ENCODE measurements around the gene NRG4. TPM values are rescaled to one million over a fixed set of nuclear protein-coding genes. Genes with fewer than 3 reads are reported as not detected.

Gene NRG4
- total RNA-seq, 1 donor from 2014 or later: 1.2 TPM

DNA sequence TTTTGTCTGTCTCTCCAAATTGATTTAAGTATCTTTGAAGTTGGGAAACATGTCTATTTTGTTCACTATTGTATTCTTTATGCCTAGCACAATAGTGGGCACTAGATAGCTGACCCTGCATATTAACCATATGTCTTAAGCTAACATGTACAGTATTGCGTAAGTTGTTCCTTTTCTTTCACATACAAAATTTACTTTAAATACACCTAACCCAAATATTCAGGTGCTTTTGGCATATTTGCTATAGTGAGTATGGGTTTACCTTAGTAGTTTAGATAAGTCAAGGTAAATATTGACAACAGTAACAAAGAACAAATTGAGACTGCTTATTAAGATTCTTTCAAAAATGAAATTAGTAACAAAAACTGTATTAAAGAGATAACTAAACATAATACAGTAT is 50.9 kb downstream of the NRG4 start:
- intact Hi-C loops (cut with DNase I): no loop called here
- DNase-seq: no peak
- H3K36me3 ChIP-seq: no peaks in the 10 kb centered on the region
- peaks cover 7% of the 10 kb centered on the region for H3K27me3 ChIP-seq
- no peaks in the 10 kb centered on the region for H3K9me3 ChIP-seq
- H3K4me1 ChIP-seq: no peaks in the 10 kb centered on the region
- no peak overlapping the region for H3K27ac ChIP-seq
- TF ChIP-seq, protein P1, sequence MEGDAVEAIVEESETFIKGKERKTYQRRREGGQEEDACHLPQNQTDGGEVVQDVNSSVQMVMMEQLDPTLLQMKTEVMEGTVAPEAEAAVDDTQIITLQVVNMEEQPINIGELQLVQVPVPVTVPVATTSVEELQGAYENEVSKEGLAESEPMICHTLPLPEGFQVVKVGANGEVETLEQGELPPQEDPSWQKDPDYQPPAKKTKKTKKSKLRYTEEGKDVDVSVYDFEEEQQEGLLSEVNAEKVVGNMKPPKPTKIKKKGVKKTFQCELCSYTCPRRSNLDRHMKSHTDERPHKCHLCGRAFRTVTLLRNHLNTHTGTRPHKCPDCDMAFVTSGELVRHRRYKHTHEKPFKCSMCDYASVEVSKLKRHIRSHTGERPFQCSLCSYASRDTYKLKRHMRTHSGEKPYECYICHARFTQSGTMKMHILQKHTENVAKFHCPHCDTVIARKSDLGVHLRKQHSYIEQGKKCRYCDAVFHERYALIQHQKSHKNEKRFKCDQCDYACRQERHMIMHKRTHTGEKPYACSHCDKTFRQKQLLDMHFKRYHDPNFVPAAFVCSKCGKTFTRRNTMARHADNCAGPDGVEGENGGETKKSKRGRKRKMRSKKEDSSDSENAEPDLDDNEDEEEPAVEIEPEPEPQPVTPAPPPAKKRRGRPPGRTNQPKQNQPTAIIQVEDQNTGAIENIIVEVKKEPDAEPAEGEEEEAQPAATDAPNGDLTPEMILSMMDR (IDR thresholded peaks at IDR 0.05): no peak
- no peak for ATAC-seq
- H3K4me3 ChIP-seq: no peak overlapping the region

GRCh38 chr15:75955720-75956119 is 56.5 kb downstream of the NRG4 start:
- Histone ChIP-seq H3K27ac (no peak overlapping the region), H3K4me3 (no peak overlapping the region), H3K9me3 (no peaks in the 10 kb centered on the region), H3K4me1 (no peaks in the 10 kb centered on the region), H3K36me3 (no peaks in the 10 kb centered on the region), H3K27me3 (peaks cover 12% of the 10 kb centered on the region)
- ATAC-seq (no peak), DNase-seq (no peak)
- TF ChIP-seq, protein P1 (IDR thresholded peaks at IDR 0.05): no peak
- intact Hi-C loops (cut with DNase I): no loop called here

- peaks cover 9% of the 10 kb centered on the region for H3K27me3 ChIP-seq
- no peaks in the 10 kb centered on the region for H3K36me3 ChIP-seq
- ATAC-seq (no peak), DNase-seq (no peak)
- no peaks in the 10 kb centered on the region for H3K9me3 ChIP-seq
- no peak overlapping the region for H3K4me3 ChIP-seq
- H3K4me1 ChIP-seq: no peaks in the 10 kb centered on the region
- TF ChIP-seq, protein P1 (IDR thresholded peaks at IDR 0.05): no peak
- no peak overlapping the region for H3K27ac ChIP-seq
- intact Hi-C loops (cut with DNase I): no loop called here
Observed at GRCh38 chr15:75952525-75952924, 59.7 kb downstream of the NRG4 start.

- H3K27ac ChIP-seq: no peak overlapping the region
- DNase-seq (no peak), ATAC-seq (no peak)
- H3K27me3 ChIP-seq: peaks cover 5% of the 10 kb centered on the region
- no peak overlapping the region for H3K4me3 ChIP-seq
- H3K36me3 ChIP-seq: no peaks in the 10 kb centered on the region
- H3K9me3 ChIP-seq: no peaks in the 10 kb centered on the region
- no peaks in the 10 kb centered on the region for H3K4me1 ChIP-seq
- intact Hi-C loops (cut with DNase I): no loop called here
- TF ChIP-seq, protein P1 (IDR thresholded peaks at IDR 0.05): no peak
Observed at GRCh38 chr15:75948761-75949296, 63.4 kb downstream of the NRG4 start.

DNA sequence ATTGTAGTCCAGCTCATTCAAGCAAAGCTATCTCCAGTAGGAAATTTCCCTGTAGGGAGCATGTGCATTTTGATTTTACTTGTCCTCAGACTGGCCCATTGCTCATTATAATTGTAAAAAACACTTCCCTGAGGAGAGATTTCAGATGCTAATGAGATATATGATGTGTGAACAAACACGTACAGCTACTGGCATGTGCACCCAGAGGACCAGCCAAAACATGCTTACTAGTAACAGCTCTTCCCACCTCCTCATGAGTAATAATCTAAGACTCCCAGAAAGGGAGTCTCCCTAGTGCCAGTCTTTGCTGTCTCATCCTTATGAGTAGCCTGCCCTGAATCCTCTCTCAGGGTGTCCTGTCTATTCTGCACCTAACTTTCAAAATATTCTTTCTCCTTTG is 65.1 kb downstream of the NRG4 start:
- intact Hi-C loops (cut with DNase I): no loop called here
- DNase-seq (no peak), ATAC-seq (no peak)
- Histone ChIP-seq H3K27ac (no peak overlapping the region), H3K4me1 (no peaks in the 10 kb centered on the region), H3K27me3 (peaks cover 5% of the 10 kb centered on the region), H3K9me3 (no peaks in the 10 kb centered on the region), H3K36me3 (no peaks in the 10 kb centered on the region), H3K4me3 (no peak overlapping the region)
- TF ChIP-seq, protein P1 (IDR thresholded peaks at IDR 0.05): no peak

DNA sequence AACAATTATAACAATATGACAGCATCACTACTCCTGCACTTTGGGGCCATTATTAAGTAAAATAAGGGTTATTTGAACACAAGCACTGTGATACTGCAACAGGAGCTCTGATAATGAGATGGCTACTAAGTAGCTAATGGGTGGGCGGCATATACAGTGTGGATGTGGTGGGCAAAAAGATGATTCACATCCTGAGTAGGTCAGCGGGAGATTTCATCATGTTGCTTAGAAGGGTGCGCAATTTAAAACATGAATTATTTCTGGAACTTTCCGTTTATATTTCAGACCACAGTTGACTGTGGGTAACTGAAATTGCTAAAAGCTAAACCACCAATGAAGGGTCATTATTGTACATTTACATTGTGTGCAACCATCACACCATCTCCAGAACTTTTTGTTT is 66.3 kb downstream of the NRG4 start:
- intact Hi-C loops (cut with DNase I): no loop called here
- no peak overlapping the region for H3K27ac ChIP-seq
- H3K4me3 ChIP-seq: no peak overlapping the region
- peaks cover 5% of the 10 kb centered on the region for H3K27me3 ChIP-seq
- H3K4me1 ChIP-seq: no peaks in the 10 kb centered on the region
- TF ChIP-seq, protein P1 (IDR thresholded peaks at IDR 0.05): no peak
- H3K36me3 ChIP-seq: no peaks in the 10 kb centered on the region
- ATAC-seq (peak; percentile 19), DNase-seq (no peak)
- no peaks in the 10 kb centered on the region for H3K9me3 ChIP-seq

Data from upper lobe of right lung (tissue), 1 donor.